Neural cell (in vitro differentiated cells): ENCODE measurements around the gene CEACAM7. TPM values are rescaled to one million over a fixed set of nuclear protein-coding genes. Genes with fewer than 3 reads are reported as not detected.

Experiments used
- H2AFZ ChIP-seq: fragments of 200-600, 300-800 bp; sonication (generic), shearing (Covaris generic); 2 replicates; pipeline ENCODE4 v1.6.0; 2014; ENCODE audit warnings: low read depth, mild to moderate bottlenecking, antibody characterized with exemption, low read length, moderate library complexity
- H3F3A ChIP-seq: fragments of 200-600 bp; shearing (Covaris generic); 2 replicates; pipeline ENCODE4 v1.6.1; 2016; ENCODE audit warnings: mild to moderate bottlenecking, moderate library complexity, mixed read lengths, antibody characterized with exemption, low read length; ENCODE audit not compliant: insufficient read depth, poor library complexity, severe bottlenecking
- H3K27ac ChIP-seq: fragments of 200-600, 300-800 bp; sonication (generic), shearing (Covaris generic); 2 replicates; pipeline ENCODE4 v1.5.1; 2014; ENCODE audit warnings: mild to moderate bottlenecking, low read length, moderate library complexity
- H3K27me3 ChIP-seq: fragments of 300-800, 200-600 bp; sonication (generic), shearing (Covaris generic); 2 replicates; pipeline ENCODE4 v1.6.0; 2014; ENCODE audit warnings: mild to moderate bottlenecking, low read depth, low read length, moderate library complexity; ENCODE audit not compliant: insufficient read depth
- H3K36me3 ChIP-seq: fragments of 300-800, 200-600 bp; sonication (generic), shearing (Covaris generic); 2 replicates; pipeline ENCODE4 v1.5.1; 2014; ENCODE audit warnings: mild to moderate bottlenecking, antibody characterized with exemption, low read length, moderate library complexity; ENCODE audit not compliant: insufficient read depth
- H3K4me2 ChIP-seq: fragments of 300-800, 200-600 bp; sonication (generic), shearing (Covaris generic); 2 replicates; pipeline ENCODE4 v1.6.0; 2014; ENCODE audit warnings: mild to moderate bottlenecking, low read length
- H3K4me3 ChIP-seq: fragments of 300-800, 200-600 bp; sonication (generic), shearing (Covaris generic); 2 replicates; pipeline ENCODE4 v1.5.1; 2014; ENCODE audit warnings: mild to moderate bottlenecking, low read length, moderate library complexity
- H3K79me2 ChIP-seq: fragments of 200-600 bp; shearing (Covaris generic); replicated peaks from 2 replicates; pipeline ENCODE4 v1.6.0; 2014; ENCODE audit warnings: mild to moderate bottlenecking, low read length, moderate library complexity; ENCODE audit not compliant: insufficient read depth
- H3K9ac ChIP-seq: fragments of 300-800, 200-600 bp; sonication (generic), shearing (Covaris generic); 2 replicates; pipeline ENCODE4 v1.6.1; 2016; ENCODE audit warnings: mild to moderate bottlenecking, low read length, mixed read lengths
- H3K9me2 ChIP-seq: fragments of 200-600 bp; shearing (Covaris generic); 2 replicates; pipeline ENCODE4 v1.6.1; 2016; ENCODE audit warnings: mild to moderate bottlenecking, low read length, mixed read lengths; ENCODE audit not compliant: insufficient read depth
- H3K9me3 ChIP-seq: fragments of 200-600, 300-800 bp; sonication (generic), shearing (Covaris generic); 2 replicates; pipeline ENCODE4 v1.6.1; 2016; ENCODE audit warnings: mild to moderate bottlenecking, mixed run types, low read length, moderate library complexity, mixed read lengths
- H4K20me1 ChIP-seq: fragments of 200-600 bp; shearing (Covaris generic); 2 replicates; pipeline ENCODE4 v1.6.1; 2016; ENCODE audit warnings: mild to moderate bottlenecking, mixed run types; ENCODE audit not compliant: insufficient read depth
- EP300 ChIP-seq: fragments of 450-650 bp; conservative IDR thresholded peaks from 2 replicates; pipeline ENCODE4 v1.6.1; 2014; ENCODE audit warnings: antibody characterized with exemption, mild to moderate bottlenecking, moderate library complexity; ENCODE audit not compliant: poor library complexity, severe bottlenecking
- EZH2 ChIP-seq: fragments of 200-600, 300-800 bp; shearing (Covaris generic), sonication (generic); IDR thresholded peaks from 2 replicates; pipeline ENCODE4 v1.6.1; 2014; ENCODE audit warnings: antibody characterized with exemption, low read length, borderline replicate concordance, mild to moderate bottlenecking; ENCODE audit not compliant: insufficient read depth, poor library complexity, severe bottlenecking
- MXI1 ChIP-seq: fragments of 450-650 bp; conservative IDR thresholded peaks from 2 replicates; pipeline ENCODE4 v1.6.1; 2014; ENCODE audit warnings: antibody characterized with exemption, mild to moderate bottlenecking; ENCODE audit not compliant: poor library complexity, severe bottlenecking
- POLR2AphosphoS5 ChIP-seq: IDR thresholded peaks from 2 replicates; pipeline ENCODE4 v1.6.1; 2012
- RAD21 ChIP-seq: fragments of 450-650 bp; conservative IDR thresholded peaks from 2 replicates; pipeline ENCODE4 v1.6.1; 2014; ENCODE audit warnings: antibody characterized with exemption, mild to moderate bottlenecking, moderate library complexity
- SMC3 ChIP-seq: fragments of 450-650 bp; conservative IDR thresholded peaks from 2 replicates; pipeline ENCODE4 v1.6.1; 2014; ENCODE audit warnings: antibody characterized with exemption, mild to moderate bottlenecking, moderate library complexity; ENCODE audit not compliant: poor library complexity
- TAF1 ChIP-seq: IDR thresholded peaks from 2 replicates; pipeline ENCODE4 v1.6.1; 2012; ENCODE audit warnings: low read depth
- polyA plus RNA-seq: library from polyadenylated mRNA; depleted of rRNA; stranded (reverse); fragments of >200 nt; gene quantifications from 2 replicates; pipeline ENCODE4 v1.2.3, GENCODE V29; 2014
- TF ChIP-seq, protein P1 (sequence below): fragments of 450-650 bp; IDR thresholded peaks from 2 replicates; pipeline ENCODE4 v1.5.1; 2014; ENCODE audit warnings: antibody characterized with exemption, mild to moderate bottlenecking, moderate library complexity; ENCODE audit not compliant: poor library complexity, severe bottlenecking
- TF ChIP-seq, protein P2 (sequence below): IDR thresholded peaks from 2 replicates; pipeline ENCODE4 v1.6.1; 2012; ENCODE audit warnings: borderline replicate concordance

CEACAM7 gene
- polyA plus RNA-seq, 1 donor from 2014 or later = not detected

DNA sequence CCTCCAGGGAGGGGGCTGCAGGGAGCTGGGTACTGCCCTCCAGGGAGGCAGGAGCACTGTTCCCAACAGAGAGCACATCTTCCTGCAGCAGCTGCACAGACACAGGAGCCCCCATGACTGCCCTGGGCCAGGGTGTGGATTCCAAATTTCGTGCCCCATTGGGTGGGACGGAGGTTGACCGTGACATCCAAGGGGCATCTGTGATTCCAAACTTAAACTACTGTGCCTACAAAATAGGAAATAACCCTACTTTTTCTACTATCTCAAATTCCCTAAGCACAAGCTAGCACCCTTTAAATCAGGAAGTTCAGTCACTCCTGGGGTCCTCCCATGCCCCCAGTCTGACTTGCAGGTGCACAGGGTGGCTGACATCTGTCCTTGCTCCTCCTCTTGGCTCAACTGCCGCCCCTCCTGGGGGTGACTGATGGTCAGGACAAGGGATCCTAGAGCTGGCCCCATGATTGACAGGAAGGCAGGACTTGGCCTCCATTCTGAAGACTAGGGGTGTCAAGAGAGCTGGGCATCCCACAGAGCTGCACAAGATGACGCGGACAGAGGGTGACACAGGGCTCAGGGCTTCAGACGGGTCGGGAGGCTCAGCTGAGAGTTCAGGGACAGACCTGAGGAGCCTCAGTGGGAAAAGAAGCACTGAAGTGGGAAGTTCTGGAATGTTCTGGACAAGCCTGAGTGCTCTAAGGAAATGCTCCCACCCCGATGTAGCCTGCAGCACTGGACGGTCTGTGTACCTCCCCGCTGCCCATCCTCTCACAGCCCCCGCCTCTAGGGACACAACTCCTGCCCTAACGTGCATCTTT, 12.5 kb upstream of the CEACAM7 start:
- H3K27me3 ChIP-seq = no peaks in the 10 kb centered on the region
- H3K27ac ChIP-seq = no peak overlapping the region
- no peaks in the 10 kb centered on the region for H3K79me2 ChIP-seq
- no peaks in the 10 kb centered on the region for H3K9me3 ChIP-seq
- H3K4me3 ChIP-seq = no peak overlapping the region
- no peak overlapping the region for H3K9ac ChIP-seq
- H3K9me2 ChIP-seq = no peaks in the 10 kb centered on the region
- no peak for TF ChIP-seq POLR2AphosphoS5
- TF ChIP-seq, protein P1, sequence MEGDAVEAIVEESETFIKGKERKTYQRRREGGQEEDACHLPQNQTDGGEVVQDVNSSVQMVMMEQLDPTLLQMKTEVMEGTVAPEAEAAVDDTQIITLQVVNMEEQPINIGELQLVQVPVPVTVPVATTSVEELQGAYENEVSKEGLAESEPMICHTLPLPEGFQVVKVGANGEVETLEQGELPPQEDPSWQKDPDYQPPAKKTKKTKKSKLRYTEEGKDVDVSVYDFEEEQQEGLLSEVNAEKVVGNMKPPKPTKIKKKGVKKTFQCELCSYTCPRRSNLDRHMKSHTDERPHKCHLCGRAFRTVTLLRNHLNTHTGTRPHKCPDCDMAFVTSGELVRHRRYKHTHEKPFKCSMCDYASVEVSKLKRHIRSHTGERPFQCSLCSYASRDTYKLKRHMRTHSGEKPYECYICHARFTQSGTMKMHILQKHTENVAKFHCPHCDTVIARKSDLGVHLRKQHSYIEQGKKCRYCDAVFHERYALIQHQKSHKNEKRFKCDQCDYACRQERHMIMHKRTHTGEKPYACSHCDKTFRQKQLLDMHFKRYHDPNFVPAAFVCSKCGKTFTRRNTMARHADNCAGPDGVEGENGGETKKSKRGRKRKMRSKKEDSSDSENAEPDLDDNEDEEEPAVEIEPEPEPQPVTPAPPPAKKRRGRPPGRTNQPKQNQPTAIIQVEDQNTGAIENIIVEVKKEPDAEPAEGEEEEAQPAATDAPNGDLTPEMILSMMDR = no peak
- TF ChIP-seq, protein P2, sequence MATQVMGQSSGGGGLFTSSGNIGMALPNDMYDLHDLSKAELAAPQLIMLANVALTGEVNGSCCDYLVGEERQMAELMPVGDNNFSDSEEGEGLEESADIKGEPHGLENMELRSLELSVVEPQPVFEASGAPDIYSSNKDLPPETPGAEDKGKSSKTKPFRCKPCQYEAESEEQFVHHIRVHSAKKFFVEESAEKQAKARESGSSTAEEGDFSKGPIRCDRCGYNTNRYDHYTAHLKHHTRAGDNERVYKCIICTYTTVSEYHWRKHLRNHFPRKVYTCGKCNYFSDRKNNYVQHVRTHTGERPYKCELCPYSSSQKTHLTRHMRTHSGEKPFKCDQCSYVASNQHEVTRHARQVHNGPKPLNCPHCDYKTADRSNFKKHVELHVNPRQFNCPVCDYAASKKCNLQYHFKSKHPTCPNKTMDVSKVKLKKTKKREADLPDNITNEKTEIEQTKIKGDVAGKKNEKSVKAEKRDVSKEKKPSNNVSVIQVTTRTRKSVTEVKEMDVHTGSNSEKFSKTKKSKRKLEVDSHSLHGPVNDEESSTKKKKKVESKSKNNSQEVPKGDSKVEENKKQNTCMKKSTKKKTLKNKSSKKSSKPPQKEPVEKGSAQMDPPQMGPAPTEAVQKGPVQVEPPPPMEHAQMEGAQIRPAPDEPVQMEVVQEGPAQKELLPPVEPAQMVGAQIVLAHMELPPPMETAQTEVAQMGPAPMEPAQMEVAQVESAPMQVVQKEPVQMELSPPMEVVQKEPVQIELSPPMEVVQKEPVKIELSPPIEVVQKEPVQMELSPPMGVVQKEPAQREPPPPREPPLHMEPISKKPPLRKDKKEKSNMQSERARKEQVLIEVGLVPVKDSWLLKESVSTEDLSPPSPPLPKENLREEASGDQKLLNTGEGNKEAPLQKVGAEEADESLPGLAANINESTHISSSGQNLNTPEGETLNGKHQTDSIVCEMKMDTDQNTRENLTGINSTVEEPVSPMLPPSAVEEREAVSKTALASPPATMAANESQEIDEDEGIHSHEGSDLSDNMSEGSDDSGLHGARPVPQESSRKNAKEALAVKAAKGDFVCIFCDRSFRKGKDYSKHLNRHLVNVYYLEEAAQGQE = no peak
- no peak for TF ChIP-seq EZH2
- TF ChIP-seq TAF1 = no peak
- TF ChIP-seq MXI1 = no peak
- H3K36me3 ChIP-seq = no peaks in the 10 kb centered on the region
- H4K20me1 ChIP-seq = no peaks in the 10 kb centered on the region
- no peak overlapping the region for H2AFZ ChIP-seq
- H3F3A ChIP-seq = no peaks in the 10 kb centered on the region
- no peak overlapping the region for H3K4me2 ChIP-seq

DNA sequence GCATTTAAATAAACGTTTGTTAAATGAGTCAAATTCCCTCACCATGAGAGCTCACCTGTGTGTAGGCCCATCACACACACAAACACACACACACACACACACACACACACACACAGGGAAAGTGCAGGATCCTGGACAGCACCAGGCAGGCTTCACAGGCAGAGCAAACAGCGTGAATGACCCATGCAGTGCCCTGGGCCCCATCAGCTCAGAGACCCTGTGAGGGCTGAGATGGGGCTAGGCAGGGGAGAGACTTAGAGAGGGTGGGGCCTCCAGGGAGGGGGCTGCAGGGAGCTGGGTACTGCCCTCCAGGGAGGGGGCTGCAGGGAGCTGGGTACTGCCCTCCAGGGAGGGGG, 11.9 kb upstream of the CEACAM7 start:
- H3K4me3 ChIP-seq = no peak overlapping the region
- H3K27me3 ChIP-seq = no peaks in the 10 kb centered on the region
- H3K27ac ChIP-seq = no peak overlapping the region
- no peaks in the 10 kb centered on the region for H3K36me3 ChIP-seq
- H2AFZ ChIP-seq = no peak overlapping the region
- no peak overlapping the region for H3K4me2 ChIP-seq
- H3K79me2 ChIP-seq = no peaks in the 10 kb centered on the region
- H3K9me3 ChIP-seq = no peaks in the 10 kb centered on the region
- H3F3A ChIP-seq = no peaks in the 10 kb centered on the region
- H3K9ac ChIP-seq = no peak overlapping the region
- H4K20me1 ChIP-seq = no peaks in the 10 kb centered on the region
- TF ChIP-seq RAD21 (no peak), EZH2 (no peak), SMC3 (no peak), TAF1 (no peak), MXI1 (no peak), EP300 (no peak), POLR2AphosphoS5 (no peak)
- TF ChIP-seq, protein P1 = no peak
- TF ChIP-seq, protein P2 = no peak
- H3K9me2 ChIP-seq = no peaks in the 10 kb centered on the region
